Measurements from ENCODE around the gene GRIA2. TPM values are rescaled to one million over a fixed set of nuclear protein-coding genes. Genes with fewer than 3 reads are reported as not detected.

GRIA2 gene
- total RNA-seq, 1 experiment from 2014 or later: not detected

GRCh38 chr4:157372154-157372553 lies 151.6 kb downstream of the GRIA2 start:
- no peak for DNase-seq (ENCODE audit: low spot score)

GRCh38 chr4:157372567-157372966 lies 152.0 kb downstream of the GRIA2 start:
- DNase-seq (ENCODE audit: low spot score): no peak

- DNase-seq (ENCODE audit: low spot score): no peak
These were observed 169.2 kb downstream of the GRIA2 start for GRCh38 chr4:157389741-157390140.

DNA sequence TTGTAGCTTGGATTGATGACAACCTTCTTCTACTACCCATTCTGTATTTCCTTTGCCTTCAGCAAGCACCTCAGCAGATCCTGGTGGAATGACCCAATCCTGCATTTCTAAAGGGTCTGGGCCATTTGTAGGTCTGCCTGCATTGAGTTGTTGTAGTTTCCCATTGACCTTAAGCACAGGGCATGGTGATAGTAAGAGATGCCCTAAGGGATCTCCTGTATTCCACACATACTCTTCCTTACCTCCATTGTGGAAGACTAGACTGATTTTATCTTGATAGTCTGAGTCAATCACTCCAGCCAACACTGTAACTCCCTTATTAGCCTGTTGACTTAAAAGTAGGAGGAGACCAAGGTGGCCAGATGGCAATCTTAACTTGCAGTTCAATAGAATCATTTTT lies 184.5 kb downstream of the GRIA2 start:
- DNase-seq (ENCODE audit: low spot score): no peak

Other genes with a start within 250 kb of the GRIA2 start
- gene PDGFC, start 248.9 kb upstream of the GRIA2 start, total RNA-seq (2014; rRNA removed; shearing (Covaris generic)): 27.5 and 36.9 TPM in 2 replicates
- gene GLRB, start 144.6 kb upstream of the GRIA2 start, total RNA-seq (2014; rRNA removed; shearing (Covaris generic)): 8.1 and 9.4 TPM in 2 replicates

Measured in A172 (cell line).